Erythroblast (primary cell): Measurements from ENCODE around the gene SINHCAF.

Source experiments
- GATA1 ChIP-seq: IDR thresholded peaks from 2 replicates; pipeline ENCODE4 v1.6.1; 2011; ENCODE audit warnings: low read depth, mild to moderate bottlenecking, control low read depth, low read length, moderate library complexity
- POLR2A ChIP-seq: IDR thresholded peaks from 2 replicates; pipeline ENCODE4 v1.6.1; 2011; ENCODE audit warnings: mild to moderate bottlenecking, low read length

DNA sequence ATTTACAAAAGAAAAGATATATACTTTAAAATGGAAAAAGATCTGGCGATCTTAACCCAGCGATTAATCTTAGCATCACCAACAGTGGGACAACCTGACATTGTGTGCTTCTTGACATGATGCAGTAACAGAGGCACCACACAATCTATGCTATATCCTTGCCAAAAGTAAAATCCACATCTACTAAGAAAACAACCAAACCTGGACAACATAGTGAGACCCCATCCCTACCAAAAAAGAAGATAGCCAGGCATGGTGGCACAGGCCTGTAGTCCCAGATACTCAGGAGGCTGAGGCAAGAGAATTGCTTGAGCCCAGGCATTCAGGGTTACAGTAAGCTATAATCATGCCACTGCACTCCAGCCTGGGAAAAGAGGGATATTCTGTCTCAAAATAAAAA, 50.5 kb downstream of the SINHCAF start:
- TF ChIP-seq POLR2A (no peak), GATA1 (no peak)
